Lower lobe of right lung (tissue), 2 donors: ENCODE data around the gene TBL1XR1. TPM values are rescaled to one million over a fixed set of nuclear protein-coding genes. Genes with fewer than 3 reads are reported as not detected.
"Not testable (repeated sequence)": the region's sequence is repeated elsewhere in the genome, so short reads cannot be mapped to it uniquely, and the experiment has no call there.

ENCODE experiments used
- ATAC-seq, 2 donors: fragments of 200-7000 bp; cut with Tn5 transposase; one replicate each; pipeline ENCODE4 v1.9.1; 2020 to 2022; ENCODE audit warnings: mild to moderate bottlenecking in 2 of 2, moderate library complexity in 2 of 2
- DNase-seq: peaks from one replicate; pipeline ENCODE4 v3.0.0-alpha.2; 2020
- H3K27ac ChIP-seq: fragments of 200-600 bp; one replicate; pipeline ENCODE4 v1.8.0; 2022
- H3K27me3 ChIP-seq: fragments of 200-600 bp; one replicate; pipeline ENCODE4 v1.8.0; 2022; ENCODE audit warnings: low read depth
- H3K36me3 ChIP-seq: fragments of 200-600 bp; one replicate; pipeline ENCODE4 v1.8.0; 2022; ENCODE audit warnings: mild to moderate bottlenecking
- H3K4me1 ChIP-seq: fragments of 200-600 bp; one replicate; pipeline ENCODE4 v1.8.0; 2022
- H3K4me3 ChIP-seq: fragments of 200-600 bp; one replicate; pipeline ENCODE4 v1.8.0; 2022; ENCODE audit warnings: mild to moderate bottlenecking
- H3K9me3 ChIP-seq: fragments of 200-600 bp; one replicate; pipeline ENCODE4 v1.8.0; 2022
- CTCF ChIP-seq: fragments of 200-600 bp; IDR thresholded peaks from one replicate; pipeline ENCODE4 v1.8.0; 2022; ENCODE audit warnings: antibody characterized with exemption, mild to moderate bottlenecking
- intact Hi-C: fragments of 100-400 bp; cut with DNase I; formaldehyde crosslinking; loops from one replicate; pipeline ENCODE4 v1.11.0; 2022
- total RNA-seq: library from RNA; stranded (reverse); fragmentation: NEBNext Ultra II Directional; extraction: Animal tissue kit (Norgen Biotek cat#: 25700); gene quantifications from one replicate; pipeline ENCODE4 v1.2.1, GENCODE V29; 2021
- donor health status: DM: no; HTN: yes; CAD: no; lungs with severe emphysema.

The TBL1XR1 gene
- total RNA-seq, 1 donor from 2014 or later, result 160 TPM

GRCh38 chr3:177144922-177145321 is 52.4 kb downstream of the TBL1XR1 start:
- H3K27ac ChIP-seq, result no peak overlapping the region
- DNase-seq (no peak), ATAC-seq (peak; percentile 58 to 71)
- no peaks in the 10 kb centered on the region for H3K36me3 ChIP-seq
- H3K9me3 ChIP-seq, result no peaks in the 10 kb centered on the region
- no peak overlapping the region for H3K4me3 ChIP-seq
- peaks cover 48% of the 10 kb centered on the region for H3K4me1 ChIP-seq
- TF ChIP-seq CTCF, result no peak
- no peaks in the 10 kb centered on the region for H3K27me3 ChIP-seq
- intact Hi-C loops, result no loop called here

- ATAC-seq, result no peak
- Histone ChIP-seq H3K9me3 (no peaks in the 10 kb centered on the region), H3K4me1 (peaks cover 45% of the 10 kb centered on the region)
Measured at GRCh38 chr3:177141899-177142646, 55.2 kb downstream of the TBL1XR1 start.

GRCh38 chr3:177141471-177141870 is 55.8 kb downstream of the TBL1XR1 start:
- intact Hi-C loops, result no loop called here
- Histone ChIP-seq H3K27ac (no peak overlapping the region), H3K4me3 (no peak overlapping the region), H3K9me3 (no peaks in the 10 kb centered on the region), H3K36me3 (no peaks in the 10 kb centered on the region), H3K4me1 (peaks cover 45% of the 10 kb centered on the region), H3K27me3 (no peaks in the 10 kb centered on the region)
- TF ChIP-seq CTCF, result no peak
- DNase-seq, result no peak
- no peak for ATAC-seq

More at GRCh38 chr3:177141899-177142646, 55.2 kb downstream of the TBL1XR1 start:
- Histone ChIP-seq H3K27me3 (no peaks in the 10 kb centered on the region), H3K4me3 (no peak overlapping the region), H3K27ac (no peak overlapping the region), H3K36me3 (no peaks in the 10 kb centered on the region)
- no peak for DNase-seq
- TF ChIP-seq CTCF, result no peak
- intact Hi-C loops, result no loop called here

- H3K4me3 ChIP-seq, H3K27me3 ChIP-seq, H3K36me3 ChIP-seq, ATAC-seq, H3K27ac ChIP-seq, intact Hi-C loops, DNase-seq, H3K9me3 ChIP-seq: not testable (repeated sequence)
- H3K4me1 ChIP-seq, result peaks cover 31% of the 10 kb centered on the region
Measured at GRCh38 chr3:177139220-177139619, 58.1 kb downstream of the TBL1XR1 start.

- Histone ChIP-seq H3K36me3 (no peaks in the 10 kb centered on the region), H3K4me3 (no peak overlapping the region), H3K9me3 (no peaks in the 10 kb centered on the region), H3K27ac (no peak overlapping the region), H3K4me1 (peaks cover 43% of the 10 kb centered on the region), H3K27me3 (no peaks in the 10 kb centered on the region)
- ATAC-seq (no peak), DNase-seq (no peak)
- intact Hi-C loops, result no loop called here
- TF ChIP-seq CTCF, result no peak
Measured at GRCh38 chr3:177137774-177138705, 59.2 kb downstream of the TBL1XR1 start.
